Cardiac septum (tissue), 1 donor: Measurements from ENCODE around the gene TMPRSS13. TPM values are rescaled to one million over a fixed set of nuclear protein-coding genes. Genes with fewer than 3 reads are reported as not detected.

Experiments used
- DNase-seq: peaks from one replicate; pipeline ENCODE4 v3.0.0-alpha.2; 2020; ENCODE audit warnings: low spot score
- intact Hi-C: fragments of 100-400 bp; cut with DNase I; formaldehyde crosslinking; loops from one replicate; pipeline ENCODE4 v1.14.0; 2022
- total RNA-seq: library from RNA; stranded (reverse); fragmentation: NEBNext Ultra II Directional; extraction: Animal tissue kit (Norgen Biotek cat#: 25700); gene quantifications from one replicate; pipeline ENCODE4 v1.2.1, GENCODE V29; 2021
- donor health status: DM: no; HTN: no; CAD: no.

Gene TMPRSS13
- total RNA-seq, 1 donor from 2014 or later, result not detected

- no peak for DNase-seq
- intact Hi-C loops, result loop anchor here (2.0 kb wide), 1 partner anchor 59 kb away; no protein-coding TSS in a partner anchor
Observed at GRCh38 chr11:117903505-117904382, 25.5 kb downstream of the TMPRSS13 start.

- DNase-seq, result peak; percentile 55
Observed at GRCh38 chr11:117902001-117902845, 27.0 kb downstream of the TMPRSS13 start.

GRCh38 chr11:117901601-117902000 lies 27.6 kb downstream of the TMPRSS13 start:
- intact Hi-C loops, result no loop called here
- peak; percentile 47 for DNase-seq

More at GRCh38 chr11:117902001-117902845, 27.0 kb downstream of the TMPRSS13 start:
- intact Hi-C loops, result loop anchor here (2.0 kb wide), 1 partner anchor 57 kb away; no protein-coding TSS in a partner anchor

GRCh38 chr11:117900720-117901440 lies 28.3 kb downstream of the TMPRSS13 start:
- intact Hi-C loops, result no loop called here
- DNase-seq, result peak; percentile 59

GRCh38 chr11:117900121-117900648 lies 29.0 kb downstream of the TMPRSS13 start:
- DNase-seq, result no peak
- intact Hi-C loops, result no loop called here

GRCh38 chr11:117898059-117898458 lies 31.1 kb downstream of the TMPRSS13 start:
- DNase-seq, result no peak
- intact Hi-C loops, result no loop called here

- intact Hi-C loops, result no loop called here
- peak; percentile 5 for DNase-seq
Observed at GRCh38 chr11:117892651-117893050, 36.6 kb downstream of the TMPRSS13 start.

GRCh38 chr11:117891362-117891761 lies 37.8 kb downstream of the TMPRSS13 start:
- intact Hi-C loops, result no loop called here
- no peak for DNase-seq

GRCh38 chr11:117888139-117888566 lies 41.0 kb downstream of the TMPRSS13 start:
- intact Hi-C loops, result no loop called here

GRCh38 chr11:117887431-117888138 lies 41.6 kb downstream of the TMPRSS13 start:
- intact Hi-C loops, result no loop called here
- DNase-seq, result no peak

More at GRCh38 chr11:117888139-117888566, 41.0 kb downstream of the TMPRSS13 start:
- no peak for DNase-seq

GRCh38 chr11:117885777-117886176 lies 43.4 kb downstream of the TMPRSS13 start:
- intact Hi-C loops, result no loop called here

GRCh38 chr11:117884994-117885393 lies 44.2 kb downstream of the TMPRSS13 start:
- intact Hi-C loops, result no loop called here
- DNase-seq, result no peak

More at GRCh38 chr11:117885777-117886176, 43.4 kb downstream of the TMPRSS13 start:
- peak; percentile 84 for DNase-seq

GRCh38 chr11:117883063-117883462 lies 46.1 kb downstream of the TMPRSS13 start:
- no peak for DNase-seq
- intact Hi-C loops, result no loop called here

- intact Hi-C loops, result no loop called here
Observed at GRCh38 chr11:117882311-117882905, 46.8 kb downstream of the TMPRSS13 start.

GRCh38 chr11:117881217-117881616 lies 48.0 kb downstream of the TMPRSS13 start:
- DNase-seq, result no peak
- intact Hi-C loops, result no loop called here

More at GRCh38 chr11:117882311-117882905, 46.8 kb downstream of the TMPRSS13 start:
- no peak for DNase-seq

GRCh38 chr11:117879516-117880480 lies 49.4 kb downstream of the TMPRSS13 start:
- intact Hi-C loops, result no loop called here
- DNase-seq, result no peak

- intact Hi-C loops, result no loop called here
- no peak for DNase-seq
Observed at GRCh38 chr11:117878939-117879475, 50.2 kb downstream of the TMPRSS13 start.
